ENCODE measurements around the gene IGFBP2.

IGFBP2 gene

GRCh38 chr2:216616083-216616678, 17.0 kb upstream of the IGFBP2 start:
- no peak for DNase-seq

GRCh38 chr2:216617159-216617815, 15.9 kb upstream of the IGFBP2 start:
- no peak for DNase-seq

DNA sequence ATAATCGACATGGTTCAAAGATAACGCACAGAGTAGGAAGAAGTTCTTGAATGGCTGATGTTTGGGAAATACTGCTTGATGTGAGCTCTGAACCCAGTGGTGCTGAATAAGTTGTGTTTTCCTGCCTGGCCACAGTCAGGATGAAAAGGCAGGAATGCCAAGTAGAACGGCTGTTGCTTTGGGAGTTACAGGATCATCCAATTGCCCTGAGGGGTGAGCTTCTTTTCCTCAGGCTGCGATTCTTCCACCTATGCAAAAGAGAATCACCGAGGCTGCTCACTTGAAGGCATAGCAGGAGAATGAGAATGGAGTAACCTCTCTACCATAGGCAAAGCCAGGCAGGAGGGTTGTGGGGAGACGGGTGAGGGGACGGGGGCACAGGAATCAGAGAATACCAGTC, 14.4 kb upstream of the IGFBP2 start:
- no peak for DNase-seq

GRCh38 chr2:216619411-216620393, 13.5 kb upstream of the IGFBP2 start:
- DNase-seq: peak; percentile 84

DNA sequence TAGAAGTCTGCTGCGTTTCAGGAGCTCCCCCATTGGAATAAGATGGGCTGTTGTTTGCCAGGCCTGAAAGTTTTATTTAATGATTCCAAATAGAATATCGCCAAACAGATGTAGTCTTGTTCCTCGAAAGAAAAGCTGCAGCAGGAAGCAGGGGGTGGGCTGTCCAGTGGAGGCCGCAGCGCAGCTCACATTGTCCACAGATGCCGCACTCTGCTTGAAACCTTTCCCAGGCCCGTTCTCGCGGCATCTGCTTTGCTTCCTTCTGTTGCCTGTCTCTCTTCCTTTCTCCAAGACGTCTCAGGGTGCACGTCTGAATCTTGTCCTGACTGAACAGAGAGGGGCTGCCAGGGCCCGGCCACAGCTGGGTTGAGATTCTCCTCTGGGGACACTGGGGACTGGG, 12.4 kb upstream of the IGFBP2 start:
- no peak for DNase-seq

DNA sequence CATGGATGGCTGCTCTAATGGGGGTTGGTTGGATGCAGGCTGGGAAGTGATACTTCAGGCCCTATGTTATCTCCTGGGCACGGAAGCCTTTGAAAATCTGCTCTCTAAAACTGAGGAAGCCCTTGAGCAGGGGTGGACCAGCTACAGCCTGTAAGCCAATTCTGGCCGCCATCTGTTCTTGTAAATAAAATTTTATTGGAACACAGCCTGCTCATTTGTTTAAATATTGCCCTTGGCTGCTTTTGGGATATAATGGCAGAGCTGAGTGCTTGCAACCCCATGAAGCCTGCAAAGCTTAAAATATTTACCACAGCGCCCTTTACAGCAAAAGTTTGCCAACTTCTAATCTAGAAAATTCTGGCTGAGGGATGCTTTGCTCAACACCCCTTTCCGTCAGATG, 11.9 kb upstream of the IGFBP2 start:
- DNase-seq: no peak

GRCh38 chr2:216622526-216622925, 10.7 kb upstream of the IGFBP2 start:
- DNase-seq: peak; percentile 34

DNA sequence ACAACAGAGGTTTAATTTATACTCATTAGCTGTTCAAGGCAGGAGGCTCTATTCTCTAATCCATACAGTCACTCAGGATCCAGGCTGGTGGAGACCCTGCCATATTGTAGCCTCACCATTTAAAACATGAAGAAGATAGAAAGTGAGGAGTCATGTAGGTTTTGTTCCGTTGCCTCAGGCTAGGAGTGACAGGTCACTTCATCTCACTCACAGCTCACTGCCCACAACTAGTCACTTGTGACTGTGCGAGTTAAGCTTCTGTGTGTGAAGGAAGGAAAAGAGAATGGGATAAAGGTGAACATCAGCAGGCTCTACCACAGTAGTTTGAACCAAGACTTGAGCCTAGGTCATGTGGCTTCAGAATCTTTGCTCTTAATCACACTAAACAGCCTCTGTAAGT, 9.0 kb upstream of the IGFBP2 start:
- DNase-seq: no peak

DNA sequence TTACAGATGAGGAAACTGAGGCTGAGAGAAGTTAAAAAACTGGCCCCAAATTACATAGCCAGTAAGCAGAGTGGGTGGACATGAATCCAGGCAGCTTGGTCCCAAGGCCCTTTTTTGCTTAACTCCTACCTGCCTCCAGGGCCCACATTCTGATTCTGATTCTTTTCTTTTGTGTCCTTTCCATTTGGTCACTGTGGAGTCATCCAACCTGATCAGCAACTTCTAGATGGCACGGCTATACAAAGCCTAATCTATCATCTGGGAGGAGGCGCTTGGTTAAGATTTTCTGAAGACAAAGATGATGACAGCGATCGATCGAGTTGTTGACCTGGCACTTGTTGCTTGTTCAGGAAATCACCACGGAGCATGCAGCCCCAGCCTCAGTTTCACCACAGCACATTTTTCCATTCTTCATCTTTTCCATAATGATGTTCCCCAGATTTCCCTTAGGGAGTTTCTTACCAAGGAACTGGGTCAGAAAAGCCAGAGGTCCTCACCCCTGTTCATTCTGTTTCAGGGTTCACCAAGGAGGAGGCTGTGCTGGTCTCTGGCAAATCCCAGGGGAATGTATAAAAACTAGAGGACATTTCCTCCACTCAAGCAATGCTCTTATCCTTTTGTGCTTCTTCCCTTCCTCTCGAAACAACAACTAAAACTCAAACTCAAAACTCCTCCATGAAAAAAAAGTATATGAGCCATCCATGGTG, 6.9 kb upstream of the IGFBP2 start:
- no peak for DNase-seq

GRCh38 chr2:216626875-216627245, 6.4 kb upstream of the IGFBP2 start:
- no peak for DNase-seq

GRCh38 chr2:216629784-216630183, 3.4 kb upstream of the IGFBP2 start:
- no peak for DNase-seq

GRCh38 chr2:216632346-216632951, 771 bp upstream of the IGFBP2 start:
- DNase-seq: peak; percentile 85

DNA sequence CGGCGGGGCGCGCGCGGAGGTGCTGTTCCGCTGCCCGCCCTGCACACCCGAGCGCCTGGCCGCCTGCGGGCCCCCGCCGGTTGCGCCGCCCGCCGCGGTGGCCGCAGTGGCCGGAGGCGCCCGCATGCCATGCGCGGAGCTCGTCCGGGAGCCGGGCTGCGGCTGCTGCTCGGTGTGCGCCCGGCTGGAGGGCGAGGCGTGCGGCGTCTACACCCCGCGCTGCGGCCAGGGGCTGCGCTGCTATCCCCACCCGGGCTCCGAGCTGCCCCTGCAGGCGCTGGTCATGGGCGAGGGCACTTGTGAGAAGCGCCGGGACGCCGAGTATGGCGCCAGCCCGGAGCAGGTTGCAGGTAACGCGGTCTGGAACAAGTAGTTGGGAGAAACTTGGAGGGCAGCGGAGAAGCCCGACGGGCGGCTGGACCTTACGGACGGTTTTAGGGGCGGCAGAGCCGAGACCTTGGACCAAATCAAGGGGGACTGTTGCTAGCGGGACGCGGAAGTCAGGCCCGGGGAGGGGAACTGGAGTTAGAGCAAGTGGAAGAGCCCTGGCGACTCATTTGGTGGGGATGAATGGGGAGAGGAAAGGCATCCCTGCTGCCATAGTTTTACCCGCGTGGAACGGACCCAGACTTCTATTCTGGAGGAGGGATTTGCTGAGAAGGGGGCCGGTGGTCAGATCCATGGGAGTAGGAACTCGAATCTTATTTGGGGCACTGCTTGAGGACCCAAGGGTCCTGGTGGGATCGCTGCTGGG, 573 bp downstream of the IGFBP2 start:
- DNase-seq: peak; percentile 38

GRCh38 chr2:216634370-216635148, 1.3 kb downstream of the IGFBP2 start:
- no peak for DNase-seq

DNA sequence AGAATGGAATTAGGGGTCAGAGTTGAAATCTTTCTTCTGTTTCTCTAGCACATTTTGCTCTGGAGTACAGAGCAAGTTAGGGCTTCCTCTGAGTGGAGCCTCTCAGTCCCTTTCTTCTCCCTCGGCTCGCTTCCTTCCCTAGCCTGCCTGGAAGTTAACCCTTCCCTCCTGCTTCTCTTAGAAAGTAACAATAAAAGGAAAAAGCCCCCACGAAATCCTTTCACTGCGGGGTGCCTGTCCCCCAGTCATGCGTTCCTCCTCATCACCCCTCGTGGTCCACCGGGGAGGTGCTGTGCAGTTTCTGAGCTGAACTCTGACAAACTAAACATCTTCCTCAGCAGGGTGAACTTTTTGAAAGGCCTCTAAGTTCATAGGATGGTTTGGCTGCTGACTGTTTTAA, 2.0 kb downstream of the IGFBP2 start:
- no peak for DNase-seq

DNA sequence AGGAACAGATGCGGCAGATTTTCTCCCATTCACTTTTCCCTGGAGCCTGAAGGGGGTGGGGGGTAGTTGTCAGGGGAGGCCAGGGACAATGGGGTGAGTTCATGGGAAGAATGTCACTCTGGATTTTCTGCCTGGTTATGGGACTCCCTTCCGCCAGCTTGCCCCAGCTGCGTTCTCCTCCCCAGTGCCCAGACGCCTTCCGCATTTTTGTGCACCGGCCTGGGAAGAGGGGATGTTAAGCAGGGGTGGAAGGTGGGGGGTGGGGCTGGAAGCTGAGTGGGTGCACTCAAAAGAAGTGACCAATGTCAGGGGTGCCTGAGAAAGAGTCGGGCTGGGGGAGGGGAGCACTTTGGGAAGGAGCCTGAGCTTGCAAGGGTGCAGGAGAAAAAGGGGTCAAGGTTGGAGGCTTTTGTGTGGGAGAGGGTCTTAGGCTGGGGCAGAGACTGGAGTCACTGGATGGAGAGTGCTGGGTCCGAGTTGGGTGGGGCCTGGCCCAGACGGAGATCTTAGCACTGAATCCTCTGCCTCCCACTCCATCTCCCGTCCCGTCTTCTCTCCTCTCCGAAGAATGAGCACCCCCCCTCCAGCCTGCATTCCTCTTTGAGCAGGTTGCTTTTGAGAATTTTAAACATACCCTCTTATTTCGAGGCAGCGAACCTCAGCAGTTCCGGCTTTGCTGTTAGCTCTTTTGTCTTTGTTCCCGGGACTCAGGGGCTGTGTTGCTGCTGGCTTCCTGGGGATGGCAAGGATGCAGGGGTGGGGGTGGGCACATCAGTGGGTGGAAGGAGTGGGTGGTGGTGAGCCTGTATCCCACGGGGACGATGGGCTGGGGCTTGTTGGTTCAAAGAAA, 2.7 kb downstream of the IGFBP2 start:
- DNase-seq: no peak

DNA sequence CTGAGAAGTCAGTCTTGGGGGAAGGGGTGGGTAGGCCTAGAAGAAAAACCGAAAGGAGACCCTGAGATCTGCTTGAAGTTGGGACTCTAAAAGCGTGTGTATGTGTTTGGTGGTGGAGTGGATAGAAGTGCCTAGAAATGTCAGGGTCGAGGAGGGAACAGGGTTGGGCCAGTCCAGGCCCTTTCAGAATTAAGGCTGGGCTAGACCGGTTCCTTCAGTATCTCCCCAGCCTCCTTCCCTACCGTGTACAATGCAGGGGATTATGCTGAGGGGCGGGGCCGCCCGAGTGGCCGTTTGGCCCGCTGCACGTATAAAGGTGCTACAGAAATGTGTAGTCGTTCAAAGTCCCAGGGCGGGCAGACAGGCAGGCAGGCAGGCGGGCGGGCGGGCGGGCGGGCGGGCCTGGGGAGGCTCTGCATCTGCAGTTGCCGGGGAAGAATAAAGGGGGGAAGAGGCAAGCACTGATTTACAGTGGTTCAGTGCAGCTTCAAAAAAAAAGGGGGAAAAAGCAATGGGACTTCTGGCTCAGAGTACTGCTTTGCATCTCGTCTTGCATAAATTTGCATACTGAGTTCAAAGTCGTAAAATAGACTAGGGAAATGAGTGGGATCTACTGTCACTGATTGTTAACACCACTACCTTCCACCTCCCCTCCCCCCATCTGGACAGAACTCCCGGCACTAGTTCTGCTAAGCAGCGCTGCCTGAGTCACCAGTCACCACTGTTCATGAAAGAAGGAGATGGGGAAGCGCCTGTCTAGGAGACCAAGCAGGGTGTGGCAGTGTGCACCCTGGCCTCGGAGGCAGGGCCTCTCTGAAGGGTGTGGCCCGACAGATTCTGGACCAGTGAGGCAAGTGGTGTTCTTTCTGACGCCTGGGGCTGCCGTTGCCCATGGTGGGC, 3.6 kb downstream of the IGFBP2 start:
- no peak for DNase-seq

- no peak for DNase-seq
Observed at GRCh38 chr2:216637472-216637871, 4.3 kb downstream of the IGFBP2 start.

Data from NCI-H146 (cell line).